Mucosa of descending colon (tissue), 3 donors: ENCODE results near the gene GPR62. TPM values are rescaled to one million over a fixed set of nuclear protein-coding genes. Genes with fewer than 3 reads are reported as not detected.

Source experiments
- ATAC-seq: fragments of 200-7000 bp; cut with Tn5 transposase; one replicate; pipeline ENCODE4 v1.9.1; 2020; ENCODE audit warnings: mild to moderate bottlenecking, moderate library complexity
- DNase-seq, 3 donors: peaks; one replicate each; pipeline ENCODE4 v3.0.0-alpha.2; 2020
- H3K36me3 ChIP-seq: fragments of 200-600 bp; one replicate; pipeline ENCODE4 v1.8.0; 2021; ENCODE audit warnings: low read depth, mild to moderate bottlenecking
- H3K4me1 ChIP-seq: fragments of 200-600 bp; one replicate; pipeline ENCODE4 v1.8.0; 2021; ENCODE audit warnings: low read depth, mild to moderate bottlenecking
- H3K4me3 ChIP-seq: fragments of 200-600 bp; one replicate; pipeline ENCODE4 v1.8.0; 2021; ENCODE audit warnings: mild to moderate bottlenecking
- H3K9me3 ChIP-seq: fragments of 200-600 bp; one replicate; pipeline ENCODE4 v1.8.0; 2021; ENCODE audit warnings: mild to moderate bottlenecking
- CTCF ChIP-seq: fragments of 200-600 bp; IDR thresholded peaks from one replicate; pipeline ENCODE4 v1.8.0; 2022; ENCODE audit warnings: antibody characterized with exemption, mild to moderate bottlenecking
- intact Hi-C, 2 donors: fragments of 100-400 bp; cut with DNase I in 1 of 2; cut with micrococcal nuclease in 1 of 2; formaldehyde crosslinking; loops; one replicate each; pipeline versions ENCODE4 v1.11.0 to v1.11.1; 2022; cut with DNase I, micrococcal nuclease
- total RNA-seq, 3 donors: library from RNA; stranded (reverse); fragmentation: NEBNext Ultra II Directional in 2 of 3; extraction: Animal tissue kit (Norgen Biotek cat#: 25700) in 2 of 3; gene quantifications; one replicate each; pipeline versions ENCODE4 v1.2.1 to v1.2.4, GENCODE V29; 2021 to 2023
- donor health status: DM: no; HTN: no; CAD: no; lungs with moderate emphysema.
- donor health status: DM: no; HTN: no; CAD: no.
- donor health status: DM: no; HTN: yes; CAD: no.

Gene GPR62
- total RNA-seq, 3 donors from 2014 or later: 0.22 TPM; not detected in 2

DNA sequence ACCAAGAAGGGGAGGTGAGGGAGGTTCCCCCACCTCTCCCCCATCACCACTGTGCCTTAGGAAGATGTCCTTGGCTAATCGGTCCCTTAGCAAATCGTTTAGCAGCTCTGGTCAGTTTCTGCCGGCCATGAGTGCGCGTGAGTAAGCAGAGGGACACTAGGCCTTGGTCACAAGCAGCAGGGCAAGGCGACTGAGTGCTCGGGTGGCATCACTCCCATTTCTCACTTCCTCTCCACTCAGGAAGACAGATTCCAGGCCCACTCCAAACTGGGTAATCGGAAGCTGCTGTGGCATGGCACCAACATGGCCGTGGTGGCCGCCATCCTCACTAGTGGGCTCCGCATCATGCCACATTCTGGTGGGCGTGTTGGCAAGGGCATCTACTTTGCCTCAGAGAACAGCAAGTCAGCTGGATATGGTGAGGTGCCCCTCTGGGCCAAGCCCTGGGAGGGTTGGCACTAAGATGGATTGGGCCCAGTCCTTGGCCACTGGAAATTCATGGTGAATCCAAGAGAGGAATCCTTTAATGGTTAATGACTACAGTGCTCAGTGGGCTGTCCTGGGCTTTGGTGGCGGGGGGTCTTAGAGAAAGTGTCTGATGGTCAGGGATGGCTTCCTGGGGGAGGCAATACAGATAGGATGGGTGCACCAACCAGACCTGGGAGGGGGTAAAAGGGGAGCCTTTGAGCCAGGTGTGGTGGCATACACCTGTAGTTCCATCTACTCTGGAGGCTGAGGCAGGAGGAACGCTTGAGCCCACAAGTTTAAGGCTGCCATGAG lies 9.1 kb upstream of the GPR62 start:
- intact Hi-C loops: no loop called here
- H3K4me3 ChIP-seq: no peak overlapping the region
- DNase-seq (no peak), ATAC-seq (no peak)
- H3K36me3 ChIP-seq: peaks cover 5% of the 10 kb centered on the region
- TF ChIP-seq CTCF: no peak
- H3K4me1 ChIP-seq: peaks cover 12% of the 10 kb centered on the region
- H3K9me3 ChIP-seq: no peaks in the 10 kb centered on the region

DNA sequence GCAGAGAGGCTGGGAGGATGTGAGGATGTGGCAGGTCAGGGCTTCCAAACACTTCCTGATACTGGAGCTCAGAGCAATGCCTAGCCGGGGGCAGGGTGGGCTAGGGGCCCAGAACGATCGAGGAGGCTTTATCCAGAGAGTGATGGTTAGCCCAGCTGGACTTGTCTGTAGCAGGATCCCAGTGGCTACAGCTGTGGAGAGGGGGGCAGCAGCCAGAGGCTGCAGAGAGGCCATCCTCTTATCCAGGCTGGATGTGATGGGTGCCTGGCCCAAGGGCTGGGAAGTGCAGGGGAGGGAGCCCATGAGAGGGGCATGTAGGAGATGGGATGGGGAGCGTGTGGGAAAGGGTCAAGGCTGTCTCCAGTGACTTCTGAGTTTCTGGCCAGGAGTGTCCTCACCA lies 8.4 kb upstream of the GPR62 start:
- H3K4me1 ChIP-seq: peaks cover 10% of the 10 kb centered on the region
- no peaks in the 10 kb centered on the region for H3K9me3 ChIP-seq
- no peak for DNase-seq
- no peak overlapping the region for H3K4me3 ChIP-seq
- H3K36me3 ChIP-seq: peaks cover 4% of the 10 kb centered on the region
- intact Hi-C loops: no loop called here
- ATAC-seq: no peak
- TF ChIP-seq CTCF: no peak

- Histone ChIP-seq H3K9me3 (no peaks in the 10 kb centered on the region), H3K4me1 (peaks cover 10% of the 10 kb centered on the region), H3K36me3 (no peaks in the 10 kb centered on the region), H3K4me3 (no peak overlapping the region)
- ATAC-seq (no peak), DNase-seq (peak in 1 of 3 donors; percentile 14)
- intact Hi-C loops: no loop called here
- no peak for TF ChIP-seq CTCF
These were observed 7.8 kb upstream of the GPR62 start for GRCh38 chr3:51947215-51947900.

DNA sequence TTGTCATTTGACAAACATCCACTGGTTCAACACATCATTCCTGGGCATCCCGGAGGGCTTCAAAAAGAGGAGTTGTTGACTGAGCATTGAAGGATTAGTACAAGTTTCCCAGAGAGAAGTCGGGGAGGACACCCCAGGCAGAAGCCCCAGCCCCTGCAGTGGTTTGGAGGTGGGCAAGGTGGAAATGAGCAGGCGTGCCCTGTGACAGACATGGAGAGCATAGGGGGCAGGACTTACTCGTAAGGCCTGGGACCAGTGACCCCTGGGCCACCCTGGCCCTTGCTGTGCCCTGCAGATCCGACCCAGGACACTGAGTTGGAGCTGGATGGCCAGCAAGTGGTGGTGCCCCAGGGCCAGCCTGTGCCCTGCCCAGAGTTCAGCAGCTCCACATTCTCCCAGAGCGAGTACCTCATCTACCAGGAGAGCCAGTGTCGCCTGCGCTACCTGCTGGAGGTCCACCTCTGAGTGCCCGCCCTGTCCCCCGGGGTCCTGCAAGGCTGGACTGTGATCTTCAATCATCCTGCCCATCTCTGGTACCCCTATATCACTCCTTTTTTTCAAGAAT lies 7.1 kb upstream of the GPR62 start:
- no peak for TF ChIP-seq CTCF
- intact Hi-C loops: no loop called here
- Histone ChIP-seq H3K4me3 (no peak overlapping the region), H3K4me1 (peaks cover 3% of the 10 kb centered on the region), H3K36me3 (no peaks in the 10 kb centered on the region), H3K9me3 (no peaks in the 10 kb centered on the region)
- DNase-seq: peak in 1 of 3 donors; percentile 1
- no peak for ATAC-seq

DNA sequence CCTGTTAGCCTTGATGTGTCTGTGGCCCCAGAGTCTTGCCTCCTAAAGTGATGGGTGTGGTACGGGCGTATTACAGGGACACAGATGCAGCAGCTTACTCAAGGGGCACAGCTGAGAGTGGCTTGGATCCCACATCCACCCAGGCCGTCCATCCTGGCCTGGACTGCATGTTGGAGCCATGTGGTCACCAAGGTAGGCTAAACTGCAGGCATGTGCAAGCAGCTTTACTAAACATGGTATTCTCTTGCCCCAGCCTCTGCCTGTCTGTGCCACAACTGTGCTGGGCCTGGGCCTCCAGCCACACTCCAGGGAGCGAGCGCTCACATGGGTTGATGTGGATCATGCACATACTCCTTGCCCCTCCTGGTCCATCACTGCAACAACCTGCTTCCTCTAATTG lies 6.1 kb upstream of the GPR62 start:
- Histone ChIP-seq H3K4me1 (no peaks in the 10 kb centered on the region), H3K4me3 (no peak overlapping the region), H3K36me3 (no peaks in the 10 kb centered on the region), H3K9me3 (no peaks in the 10 kb centered on the region)
- ATAC-seq: no peak
- DNase-seq: peak in 1 of 3 donors; percentile 13
- no peak for TF ChIP-seq CTCF
- intact Hi-C loops: no loop called here
